ENCODE results near the gene GREB1.
A peak's percentile ranks its signal among the peaks of the same experiment; 100 is the strongest.

GREB1 gene

DNA sequence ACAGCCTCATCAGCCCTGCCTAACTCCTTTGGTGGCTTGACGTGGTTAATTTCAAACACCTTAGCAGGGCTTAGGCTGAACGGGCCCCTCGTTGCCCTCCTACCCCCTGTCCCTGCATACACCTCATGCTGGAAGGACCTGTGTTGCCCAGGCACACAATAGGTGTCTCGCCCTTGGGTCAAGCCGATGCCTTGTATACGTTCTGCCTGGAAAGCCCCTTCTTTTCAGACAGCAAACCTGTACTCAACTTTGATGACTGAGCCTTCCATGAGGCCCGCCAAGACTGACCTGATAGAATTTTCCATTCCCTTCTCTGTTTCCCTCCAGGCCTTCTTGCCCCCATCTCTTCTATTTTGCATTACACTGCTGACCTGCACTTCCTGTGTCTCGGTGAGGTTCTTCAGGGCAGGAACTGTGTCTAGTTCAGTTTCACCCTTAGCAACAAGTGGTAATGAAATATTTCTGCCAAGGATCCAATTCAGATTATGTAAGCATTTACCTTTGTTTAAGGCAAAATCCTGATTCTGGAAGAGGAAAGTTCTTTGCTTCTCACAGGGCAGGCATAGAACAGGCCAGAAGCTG is 7.9 kb downstream of the GREB1 start:
- H3K4me2 ChIP-seq (ENCODE audit: low read length, poor library complexity, severe bottlenecking), result no peak overlapping the region

DNA sequence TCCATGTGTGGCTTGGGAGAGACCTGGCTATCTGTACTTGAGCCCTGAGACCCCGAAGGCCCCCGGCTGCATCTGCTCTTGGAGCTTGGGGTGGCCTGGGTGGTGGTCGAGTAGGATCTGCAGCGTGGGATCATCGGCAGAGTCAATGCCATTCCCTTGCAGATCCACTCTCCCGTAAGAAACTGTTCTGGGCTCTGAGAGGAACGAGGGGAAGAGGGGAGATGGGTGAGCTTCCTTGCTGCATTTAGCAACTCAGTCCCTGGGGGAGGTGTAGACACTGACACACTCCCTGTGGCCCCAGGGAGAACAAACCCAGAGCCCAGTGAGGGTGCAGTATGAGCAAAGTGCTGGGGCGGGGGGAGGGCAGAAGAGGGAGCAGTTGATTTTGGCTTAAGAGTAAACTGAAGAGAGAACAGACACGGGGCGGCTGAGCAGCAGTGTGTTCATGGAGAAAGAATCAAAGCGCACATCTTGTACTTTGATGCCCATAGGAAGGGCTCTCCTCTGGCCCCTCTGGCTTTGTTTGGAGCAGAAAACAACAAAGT is 8.5 kb downstream of the GREB1 start:
- 67% methylated on average over 11 of the region's 11 CpGs for WGBS
- no peak overlapping the region for H3K4ac ChIP-seq (ENCODE audit: low read depth in 1 of 2, low read length in 2 of 2)
- H2AFZ ChIP-seq (ENCODE audit: low read depth, low read length), result no peak overlapping the region
- no peaks in the 10 kb centered on the region for H3K36me3 ChIP-seq (ENCODE audit: control insufficient read depth in 1 of 2, insufficient read depth in 2 of 2, low read depth in 1 of 2, low read length in 2 of 2)
- no peak overlapping the region for H3K4me3 ChIP-seq (ENCODE audit: insufficient read depth in 1 of 2, low read depth in 1 of 2, low read length in 2 of 2)
- H2BK12ac ChIP-seq (ENCODE audit: low read length in 2 of 2), result no peak overlapping the region
- no peaks in the 10 kb centered on the region for H3K4me1 ChIP-seq (ENCODE audit: control insufficient read depth, insufficient read depth, low read depth, low read length)
- no peak overlapping the region for H2BK15ac ChIP-seq (ENCODE audit: low read depth, poor library complexity, severe bottlenecking)
- no peak overlapping the region for H3K9ac ChIP-seq (ENCODE audit: low read length)
- H3K23ac ChIP-seq (ENCODE audit: low read length in 2 of 2), result no peak overlapping the region
- no peaks in the 10 kb centered on the region for H3K79me1 ChIP-seq (replicated peaks; ENCODE audit: low read length, poor library complexity, severe bottlenecking)
- no peak overlapping the region for H3K4me2 ChIP-seq (ENCODE audit: low read length, poor library complexity, severe bottlenecking)
- peaks cover 50 to 60% of the 10 kb centered on the region in 2 experiments for H3K27me3 ChIP-seq (ENCODE audit: control insufficient read depth in 1 of 2, insufficient read depth in 1 of 2, low read length in 2 of 2)
- no peak overlapping the region for H3K14ac ChIP-seq (ENCODE audit: low read length in 2 of 2)
- DNase-seq, result no peak
- no peak overlapping the region for H2BK120ac ChIP-seq (ENCODE audit: low read depth, low read length)
- no peak overlapping the region for H2AK5ac ChIP-seq (ENCODE audit: low read length, severe bottlenecking)
- no peak overlapping the region for H2BK5ac ChIP-seq (ENCODE audit: low read depth, low read length, poor library complexity, severe bottlenecking)
- peak overlapping the region in 1 of 2 experiments; percentile 34 for H3K18ac ChIP-seq (ENCODE audit: low read depth in 1 of 2, low read length in 2 of 2)
- no peak overlapping the region for H4K91ac ChIP-seq (ENCODE audit: low read length)
- H3K9me3 ChIP-seq (ENCODE audit: control insufficient read depth, low read length), result no peaks in the 10 kb centered on the region
- H3K27ac ChIP-seq (ENCODE audit: low read length, poor library complexity, severe bottlenecking), result no peak overlapping the region
- H4K8ac ChIP-seq (ENCODE audit: low read length), result peak overlapping the region; percentile 31

More for the DNA sequence above, 7.9 kb downstream of the GREB1 start:
- Histone ChIP-seq H3K4ac (ENCODE audit: low read depth in 1 of 2, low read length in 2 of 2) (no peak overlapping the region), H3K4me3 (ENCODE audit: insufficient read depth in 1 of 2, low read depth in 1 of 2, low read length in 2 of 2) (no peak overlapping the region), H2AK5ac (ENCODE audit: low read length, severe bottlenecking) (no peak overlapping the region), H3K4me1 (ENCODE audit: control insufficient read depth, insufficient read depth, low read depth, low read length) (no peaks in the 10 kb centered on the region), H3K18ac (ENCODE audit: low read depth in 1 of 2, low read length in 2 of 2) (peak overlapping the region in 1 of 2 experiments; percentile 7), H2BK120ac (ENCODE audit: low read depth, low read length) (no peak overlapping the region), H2AFZ (ENCODE audit: low read depth, low read length) (no peak overlapping the region), H2BK5ac (ENCODE audit: low read depth, low read length, poor library complexity, severe bottlenecking) (no peak overlapping the region), H3K27ac (ENCODE audit: low read length, poor library complexity, severe bottlenecking) (no peak overlapping the region), H4K91ac (ENCODE audit: low read length) (no peak overlapping the region), H2BK15ac (ENCODE audit: low read depth, poor library complexity, severe bottlenecking) (no peak overlapping the region), H3K36me3 (ENCODE audit: control insufficient read depth in 1 of 2, insufficient read depth in 2 of 2, low read depth in 1 of 2, low read length in 2 of 2) (no peaks in the 10 kb centered on the region), H3K27me3 (ENCODE audit: control insufficient read depth in 1 of 2, insufficient read depth in 1 of 2, low read length in 2 of 2) (peaks cover 50 to 65% of the 10 kb centered on the region in 2 experiments), H4K8ac (ENCODE audit: low read length) (peak overlapping the region; percentile 31), H3K14ac (ENCODE audit: low read length in 2 of 2) (peak overlapping the region in 1 of 2 experiments; percentile 28), H3K9ac (ENCODE audit: low read length) (no peak overlapping the region), H3K79me1 (replicated peaks; ENCODE audit: low read length, poor library complexity, severe bottlenecking) (no peaks in the 10 kb centered on the region), H3K9me3 (ENCODE audit: control insufficient read depth, low read length) (no peaks in the 10 kb centered on the region), H2BK12ac (ENCODE audit: low read length in 2 of 2) (no peak overlapping the region), H3K23ac (ENCODE audit: low read length in 2 of 2) (no peak overlapping the region)
- WGBS, result 72% methylated on average over 7 of the region's 8 CpGs
- no peak for DNase-seq

DNA sequence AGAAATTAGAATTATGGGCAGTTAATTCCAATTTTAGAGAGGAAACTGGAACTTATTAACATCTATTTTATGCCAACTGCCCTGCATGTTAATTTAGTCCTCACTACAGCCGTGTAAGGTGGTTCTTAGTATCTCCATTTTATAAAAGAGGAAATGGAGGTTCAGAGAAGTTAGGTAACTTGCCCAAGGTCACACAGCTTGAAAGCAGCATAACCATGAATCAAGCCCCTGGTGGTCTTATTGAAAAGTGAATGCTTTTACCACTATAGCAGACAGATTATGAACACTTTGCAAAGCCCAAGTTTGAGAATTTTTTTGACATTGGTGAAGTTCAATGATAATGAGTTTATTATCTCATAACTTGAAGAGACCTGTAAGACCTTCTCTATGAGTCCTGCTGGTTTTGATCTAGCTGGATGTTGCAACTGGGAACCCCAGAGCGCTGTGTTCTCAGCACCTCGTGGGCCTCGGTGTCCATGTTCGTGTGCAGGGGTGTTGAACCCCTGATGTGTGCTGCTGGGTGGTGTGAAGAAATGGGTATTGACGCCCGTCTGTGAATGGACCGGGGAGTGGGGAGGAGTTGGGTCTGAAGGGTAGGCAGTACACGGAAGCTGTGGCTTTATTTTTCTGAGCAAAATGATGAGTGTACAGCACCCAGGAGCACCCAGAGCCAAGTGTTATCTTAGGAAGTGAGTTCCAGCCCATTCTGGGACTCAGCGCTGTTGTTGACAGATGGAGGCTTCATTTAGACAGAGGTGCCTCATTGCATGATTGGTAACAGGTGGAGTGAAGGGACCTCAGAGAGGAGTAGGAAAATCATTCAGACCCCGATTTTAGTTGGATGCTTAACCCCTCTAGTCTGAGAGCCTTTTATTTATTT is 9.7 kb downstream of the GREB1 start:
- H3K9me3 ChIP-seq (ENCODE audit: control insufficient read depth, low read length), result no peaks in the 10 kb centered on the region
- no peak overlapping the region for H3K4me2 ChIP-seq (ENCODE audit: low read length, poor library complexity, severe bottlenecking)
- no peak overlapping the region for H2BK12ac ChIP-seq (ENCODE audit: low read length in 2 of 2)
- no peak overlapping the region for H2BK120ac ChIP-seq (ENCODE audit: low read depth, low read length)
- no peak overlapping the region for H4K91ac ChIP-seq (ENCODE audit: low read length)
- no peak overlapping the region for H4K8ac ChIP-seq (ENCODE audit: low read length)
- H3K4ac ChIP-seq (ENCODE audit: low read depth in 1 of 2, low read length in 2 of 2), result no peak overlapping the region
- H3K4me3 ChIP-seq (ENCODE audit: insufficient read depth in 1 of 2, low read depth in 1 of 2, low read length in 2 of 2), result no peak overlapping the region
- H3K79me1 ChIP-seq (replicated peaks; ENCODE audit: low read length, poor library complexity, severe bottlenecking), result no peaks in the 10 kb centered on the region
- no peak overlapping the region for H3K18ac ChIP-seq (ENCODE audit: low read depth in 1 of 2, low read length in 2 of 2)
- H3K27ac ChIP-seq (ENCODE audit: low read length, poor library complexity, severe bottlenecking), result no peak overlapping the region
- H3K23ac ChIP-seq (ENCODE audit: low read length in 2 of 2), result no peak overlapping the region
- H3K14ac ChIP-seq (ENCODE audit: low read length in 2 of 2), result no peak overlapping the region
- no peak overlapping the region for H3K9ac ChIP-seq (ENCODE audit: low read length)
- peaks cover 48 to 54% of the 10 kb centered on the region in 2 experiments for H3K27me3 ChIP-seq (ENCODE audit: control insufficient read depth in 1 of 2, insufficient read depth in 1 of 2, low read length in 2 of 2)
- H3K4me1 ChIP-seq (ENCODE audit: control insufficient read depth, insufficient read depth, low read depth, low read length), result no peaks in the 10 kb centered on the region
- no peak overlapping the region for H2AK5ac ChIP-seq (ENCODE audit: low read length, severe bottlenecking)
- 96% methylated on average over 10 of the region's 11 CpGs for WGBS
- no peak overlapping the region for H2AFZ ChIP-seq (ENCODE audit: low read depth, low read length)
- H3K36me3 ChIP-seq (ENCODE audit: control insufficient read depth in 1 of 2, insufficient read depth in 2 of 2, low read depth in 1 of 2, low read length in 2 of 2), result no peaks in the 10 kb centered on the region
- DNase-seq, result no peak
- H2BK15ac ChIP-seq (ENCODE audit: low read depth, poor library complexity, severe bottlenecking), result no peak overlapping the region
- H2BK5ac ChIP-seq (ENCODE audit: low read depth, low read length, poor library complexity, severe bottlenecking), result no peak overlapping the region

DNA sequence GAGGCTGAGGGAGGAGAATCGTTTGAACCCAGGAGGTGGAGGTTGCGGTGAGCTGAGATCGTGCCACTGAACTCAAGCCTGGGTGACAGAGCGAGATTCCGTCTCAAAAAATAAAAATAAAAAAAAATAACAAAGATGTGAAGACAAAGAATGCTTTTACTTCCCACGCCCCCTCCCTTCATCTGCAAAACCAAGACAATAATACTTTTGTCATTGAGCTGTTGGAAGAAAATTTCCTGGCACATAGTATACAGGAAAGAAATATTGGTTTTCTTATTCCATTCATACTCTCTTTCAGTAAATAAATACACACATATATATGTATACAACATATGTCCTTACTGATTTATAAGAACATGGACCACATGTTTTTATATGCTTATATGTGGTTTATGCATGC is 12.2 kb downstream of the GREB1 start:
- Histone ChIP-seq H2BK15ac (ENCODE audit: low read depth, poor library complexity, severe bottlenecking) (no peak overlapping the region), H3K4me1 (ENCODE audit: control insufficient read depth, insufficient read depth, low read depth, low read length) (no peaks in the 10 kb centered on the region), H2AFZ (ENCODE audit: low read depth, low read length) (no peak overlapping the region), H3K9ac (ENCODE audit: low read length) (no peak overlapping the region), H3K14ac (ENCODE audit: low read length in 2 of 2) (no peak overlapping the region), H3K4me3 (ENCODE audit: insufficient read depth in 1 of 2, low read depth in 1 of 2, low read length in 2 of 2) (no peak overlapping the region), H2BK5ac (ENCODE audit: low read depth, low read length, poor library complexity, severe bottlenecking) (no peak overlapping the region), H3K27ac (ENCODE audit: low read length, poor library complexity, severe bottlenecking) (no peak overlapping the region), H3K27me3 (ENCODE audit: control insufficient read depth in 1 of 2, insufficient read depth in 1 of 2, low read length in 2 of 2) (peaks cover 30 to 41% of the 10 kb centered on the region in 2 experiments), H2BK120ac (ENCODE audit: low read depth, low read length) (no peak overlapping the region), H4K91ac (ENCODE audit: low read length) (no peak overlapping the region), H3K79me1 (replicated peaks; ENCODE audit: low read length, poor library complexity, severe bottlenecking) (no peaks in the 10 kb centered on the region), H3K4ac (ENCODE audit: low read depth in 1 of 2, low read length in 2 of 2) (no peak overlapping the region), H3K23ac (ENCODE audit: low read length in 2 of 2) (no peak overlapping the region), H4K8ac (ENCODE audit: low read length) (no peak overlapping the region), H3K36me3 (ENCODE audit: control insufficient read depth in 1 of 2, insufficient read depth in 2 of 2, low read depth in 1 of 2, low read length in 2 of 2) (no peaks in the 10 kb centered on the region), H3K9me3 (ENCODE audit: control insufficient read depth, low read length) (peaks cover 12% of the 10 kb centered on the region), H2BK12ac (ENCODE audit: low read length in 2 of 2) (no peak overlapping the region), H3K4me2 (ENCODE audit: low read length, poor library complexity, severe bottlenecking) (no peak overlapping the region), H2AK5ac (ENCODE audit: low read length, severe bottlenecking) (no peak overlapping the region), H3K18ac (ENCODE audit: low read depth in 1 of 2, low read length in 2 of 2) (no peak overlapping the region)
- no peak for DNase-seq
- no CpG with 5 or more reads among the region's 6 CpGs for WGBS

Data from mesenchymal stem cell (in vitro differentiated cells and primary cell).